ENCODE data around the gene SORBS2.

Gene SORBS2

DNA sequence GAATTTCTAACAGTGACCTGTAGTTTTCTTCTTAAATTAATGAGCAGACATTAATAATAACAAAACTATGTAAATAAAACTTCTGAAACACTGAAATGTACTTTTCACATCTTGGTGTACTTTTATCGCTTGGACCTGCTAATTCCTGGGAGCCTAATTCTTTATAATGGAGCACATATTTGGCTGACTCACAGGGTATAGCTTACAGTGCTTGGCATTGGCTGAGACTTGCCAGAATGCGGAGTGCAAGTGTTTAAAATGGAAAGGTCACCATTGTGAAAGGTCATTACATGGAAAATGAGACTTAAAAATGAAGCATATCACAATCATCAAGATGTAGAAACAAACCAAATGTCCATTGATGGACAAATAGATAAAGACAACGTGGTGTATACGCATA, 139.4 kb downstream of the SORBS2 start:
- no peak for DNase-seq (ENCODE audit: low read depth in 2 of 2)

DNA sequence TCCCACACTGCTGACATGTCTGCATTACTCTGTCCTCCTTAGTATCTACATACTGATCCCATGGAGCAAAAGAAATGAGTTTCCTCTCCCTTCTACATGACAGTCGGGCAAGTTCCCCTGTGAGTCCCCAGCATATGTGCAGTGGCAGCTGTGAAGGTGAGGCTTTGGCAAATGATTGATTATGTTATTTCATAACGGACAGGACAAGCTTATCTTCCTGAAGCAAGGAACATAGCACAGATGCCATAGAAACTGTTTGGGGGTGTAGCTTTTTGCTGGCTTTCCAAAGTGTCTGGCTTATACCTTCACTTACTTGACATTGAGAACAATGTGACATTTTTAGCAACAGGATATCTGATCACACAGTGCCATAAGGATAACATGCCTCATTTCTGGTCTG, 139.8 kb downstream of the SORBS2 start:
- DNase-seq (ENCODE audit: low read depth in 2 of 2): no peak

DNA sequence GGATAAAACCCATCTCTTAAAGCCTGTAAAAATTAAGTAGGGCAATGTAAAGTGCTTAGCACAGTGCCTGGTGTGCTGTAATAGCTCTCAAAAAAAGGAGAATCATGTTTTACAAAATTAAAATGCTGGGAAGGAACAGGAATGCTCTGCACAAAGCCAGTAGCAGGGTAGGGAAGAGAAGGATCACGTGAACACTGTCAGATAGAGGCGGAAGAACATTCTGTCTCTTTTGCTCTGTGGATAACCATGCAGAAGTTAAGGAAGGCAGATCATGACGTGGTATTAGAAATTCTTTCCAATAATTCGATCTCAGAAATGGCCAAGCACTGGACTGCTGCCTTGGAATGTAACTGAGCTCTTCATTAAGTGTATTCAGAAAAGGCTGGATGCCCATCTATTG, 140.5 kb downstream of the SORBS2 start:
- no peak for DNase-seq (ENCODE audit: low read depth in 2 of 2)

DNA sequence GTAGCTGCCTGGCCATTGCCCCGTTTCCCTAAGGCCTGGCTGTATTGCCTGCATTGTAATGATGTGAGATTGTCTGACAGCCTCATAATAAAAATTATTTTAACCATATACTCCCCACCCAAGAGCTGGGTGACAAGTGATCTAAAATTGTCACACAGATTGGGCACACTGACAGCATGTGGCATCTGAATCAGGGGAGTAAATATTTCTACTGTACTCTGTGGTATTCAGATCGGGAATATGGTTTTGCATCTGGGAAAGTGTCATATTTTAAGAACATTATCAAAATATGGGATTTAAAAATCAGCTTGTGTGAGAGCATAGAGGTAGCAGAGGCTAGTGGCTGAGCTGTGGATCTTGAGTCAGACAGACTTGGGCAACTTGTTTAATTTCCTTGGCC, 140.9 kb downstream of the SORBS2 start:
- no peak for DNase-seq (ENCODE audit: low read depth in 2 of 2)

DNA sequence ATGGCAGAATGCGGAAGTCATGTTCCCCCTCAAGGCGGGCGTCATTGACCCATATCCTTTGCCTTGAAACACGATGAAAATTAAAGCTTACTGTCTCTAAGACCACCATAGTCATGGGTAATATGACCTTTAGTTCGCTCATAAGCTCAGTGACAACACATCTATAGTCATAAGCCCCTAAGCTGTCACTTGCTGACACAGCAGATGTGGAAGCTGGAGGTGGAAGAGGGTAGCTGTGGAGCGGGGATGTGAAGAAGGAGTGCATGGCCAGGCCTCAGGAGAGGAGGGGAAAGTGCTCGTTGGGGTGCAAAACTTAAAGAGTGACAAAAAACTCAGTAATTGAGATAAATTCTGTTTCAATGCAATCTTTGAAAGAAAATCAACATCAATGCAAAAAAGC, 142.7 kb downstream of the SORBS2 start:
- no peak for DNase-seq (ENCODE audit: low read depth in 2 of 2)

DNA sequence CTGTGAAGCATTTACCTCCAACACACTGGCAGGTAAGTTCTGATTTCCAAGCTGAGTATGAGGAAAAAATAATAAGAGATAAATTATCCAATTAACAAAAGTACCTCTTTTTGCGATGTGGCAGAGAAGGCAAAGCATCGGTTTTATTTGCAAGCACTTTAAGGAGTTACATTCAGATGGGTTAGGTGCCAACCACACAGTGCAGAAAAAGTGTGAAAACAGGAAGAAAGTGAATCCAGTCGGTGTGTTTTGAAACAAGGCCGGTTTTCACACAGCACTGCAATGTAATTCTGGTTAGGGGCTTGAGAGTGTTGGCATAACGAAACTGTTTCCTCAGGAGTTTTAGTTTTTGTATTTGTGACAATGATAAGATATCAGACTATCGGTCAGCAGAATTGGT, 145.8 kb downstream of the SORBS2 start:
- no peak for DNase-seq (ENCODE audit: low read depth in 2 of 2)

DNA sequence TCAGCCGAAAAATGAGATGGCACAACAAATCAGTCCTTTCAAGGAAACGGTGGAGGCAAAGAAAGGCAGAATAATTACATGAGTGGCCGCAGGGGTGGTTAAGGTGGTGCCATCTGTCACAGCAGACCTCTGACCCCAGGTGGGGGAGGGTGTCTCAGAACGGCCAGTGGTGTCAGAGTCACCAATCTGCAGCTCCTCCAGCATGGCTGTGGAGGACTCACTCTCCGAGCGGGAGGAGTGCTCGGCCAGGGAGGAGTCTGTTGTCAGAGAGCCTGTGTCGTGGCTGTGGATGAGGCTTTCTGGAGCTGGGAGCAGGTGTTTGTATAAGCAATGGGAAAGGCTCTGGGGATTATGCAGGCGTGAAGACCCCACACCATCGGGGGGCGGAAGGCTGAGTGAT, 146.3 kb downstream of the SORBS2 start:
- no peak for DNase-seq (ENCODE audit: low read depth in 2 of 2)

DNA sequence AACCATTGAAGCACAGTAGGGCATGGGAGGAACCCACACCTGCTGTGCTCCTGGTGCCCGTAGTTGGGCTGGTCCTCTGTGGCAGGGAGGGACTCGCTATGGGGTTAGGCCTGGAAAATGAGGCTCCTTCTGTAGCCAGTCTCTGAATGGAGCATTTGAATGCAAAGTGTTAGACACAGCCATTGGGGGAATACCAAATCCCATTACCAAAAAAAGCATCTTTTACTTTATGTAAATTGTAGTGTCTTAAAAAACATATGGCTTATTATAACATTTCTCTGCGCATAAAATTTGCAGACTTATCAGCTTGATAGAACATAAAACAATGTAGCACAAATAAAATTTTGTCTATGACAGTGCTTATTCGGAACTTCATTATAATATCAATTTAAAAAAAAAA, 147.5 kb downstream of the SORBS2 start:
- DNase-seq (ENCODE audit: low read depth in 2 of 2): no peak

DNA sequence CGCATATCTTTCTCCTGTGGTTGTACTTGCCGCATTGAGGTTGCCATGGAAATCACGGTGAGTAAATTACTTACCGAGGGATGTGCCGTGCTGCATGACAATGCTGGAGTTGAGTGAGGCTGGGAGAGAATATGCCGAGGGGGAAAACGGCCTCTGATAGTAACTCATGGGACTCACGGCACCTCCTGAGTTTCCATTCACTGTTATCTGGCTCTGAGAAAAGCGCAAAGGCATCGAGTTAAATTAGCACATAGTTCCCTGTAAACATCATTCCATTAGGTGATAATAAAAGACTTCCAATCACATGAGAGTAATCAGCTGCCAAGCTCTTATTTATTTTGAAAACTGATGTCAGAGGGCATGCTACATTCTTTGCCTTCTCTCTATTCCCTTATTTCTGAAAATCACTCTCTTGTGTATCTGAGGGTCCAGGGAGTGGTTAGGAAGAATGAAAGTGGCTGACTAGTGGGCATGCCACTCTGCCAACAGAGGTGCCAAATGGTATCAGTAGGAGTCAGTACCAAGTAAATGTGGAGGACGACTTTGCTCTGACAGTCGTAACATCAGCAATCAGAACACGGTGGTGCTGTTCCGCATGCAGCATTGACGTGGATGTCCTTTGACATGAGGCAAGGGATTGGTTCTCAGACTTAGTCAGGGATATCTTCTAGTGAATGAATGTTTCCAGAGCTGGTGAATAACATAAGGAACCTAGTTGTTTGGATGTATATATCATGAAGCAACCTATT, 149.8 kb downstream of the SORBS2 start:
- no peak for DNase-seq (ENCODE audit: low read depth in 2 of 2)

DNA sequence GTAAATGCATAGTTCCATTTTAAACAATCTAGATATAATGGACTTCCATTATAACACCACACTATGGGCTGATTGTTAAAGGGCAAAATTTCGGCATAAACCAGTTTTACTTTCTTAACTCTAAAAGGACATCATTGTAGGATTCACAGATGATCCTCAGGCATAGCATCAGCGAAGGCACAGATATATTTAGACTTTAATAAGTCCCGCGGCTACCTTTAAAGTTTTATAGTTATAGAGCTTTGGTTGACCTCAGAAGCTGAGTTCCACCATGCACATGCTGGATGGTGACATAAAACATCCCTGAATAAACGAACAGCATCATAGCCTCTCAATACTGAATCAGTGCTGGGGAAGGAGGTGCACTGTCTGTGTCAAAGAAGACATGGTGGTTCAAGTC, 151.7 kb downstream of the SORBS2 start:
- DNase-seq (ENCODE audit: low read depth in 2 of 2): no peak

DNA sequence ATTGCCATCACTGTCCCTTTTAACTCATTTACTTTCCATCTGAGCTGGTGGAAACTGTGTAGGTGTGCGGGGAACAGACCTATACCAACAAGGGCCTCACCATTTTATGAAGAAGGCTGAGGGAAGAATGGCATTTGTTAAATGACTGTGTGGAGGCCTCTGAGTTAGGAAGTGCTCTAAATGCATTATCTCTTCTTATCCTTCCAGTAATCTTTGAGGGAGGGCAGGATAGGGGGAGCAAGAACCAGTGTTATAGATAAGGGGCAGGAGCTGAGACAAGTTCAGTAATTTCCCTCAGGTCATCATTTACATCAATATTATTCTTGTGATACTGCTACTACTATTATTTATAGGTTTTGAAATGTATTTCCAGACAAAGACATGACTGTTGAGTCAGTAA, 154.3 kb downstream of the SORBS2 start:
- no peak for DNase-seq (ENCODE audit: low read depth in 2 of 2)

DNA sequence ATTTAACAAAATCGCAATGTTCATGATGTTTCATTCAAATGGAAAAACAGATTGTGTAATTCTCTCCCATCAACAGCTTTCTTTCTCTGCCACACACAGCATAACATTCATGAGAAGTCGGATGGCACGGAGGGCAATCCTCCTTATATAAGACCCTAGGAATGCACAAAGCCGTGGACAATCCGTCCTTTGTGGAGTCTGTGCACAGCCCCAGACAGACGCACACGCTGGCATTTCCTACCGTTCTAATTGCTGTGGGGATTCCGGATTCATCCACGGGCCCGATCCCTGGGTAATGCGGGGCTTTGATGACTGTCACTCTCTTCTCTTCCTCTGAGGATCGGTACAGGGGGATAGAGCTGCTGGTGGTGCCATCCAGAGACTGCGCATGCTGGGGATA, 154.8 kb downstream of the SORBS2 start:
- DNase-seq (ENCODE audit: low read depth in 2 of 2): no peak

DNA sequence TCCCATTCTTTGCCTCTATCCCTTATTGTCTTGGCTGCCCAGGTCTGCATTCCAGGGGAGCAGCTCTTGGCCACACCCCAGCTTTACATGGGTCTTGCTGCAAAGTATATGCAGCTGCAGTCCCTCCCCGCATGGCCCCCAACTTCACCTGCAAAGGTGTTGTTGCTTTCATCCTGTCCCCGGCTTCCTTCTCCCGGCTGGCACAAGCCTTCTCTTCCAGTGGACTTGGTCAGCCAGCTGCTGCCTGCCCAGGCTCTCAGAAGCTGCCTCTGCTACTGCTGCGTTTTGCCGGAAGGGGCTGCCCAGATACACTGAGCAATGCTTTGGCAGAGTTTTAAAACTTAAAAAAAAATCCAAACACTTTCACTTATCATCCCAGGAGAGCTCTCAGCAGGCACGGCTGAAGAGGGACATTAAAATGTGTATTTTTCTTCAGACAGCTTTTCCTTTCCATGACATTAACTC, 155.5 kb downstream of the SORBS2 start:
- no peak for DNase-seq (ENCODE audit: low read depth in 2 of 2)

DNA sequence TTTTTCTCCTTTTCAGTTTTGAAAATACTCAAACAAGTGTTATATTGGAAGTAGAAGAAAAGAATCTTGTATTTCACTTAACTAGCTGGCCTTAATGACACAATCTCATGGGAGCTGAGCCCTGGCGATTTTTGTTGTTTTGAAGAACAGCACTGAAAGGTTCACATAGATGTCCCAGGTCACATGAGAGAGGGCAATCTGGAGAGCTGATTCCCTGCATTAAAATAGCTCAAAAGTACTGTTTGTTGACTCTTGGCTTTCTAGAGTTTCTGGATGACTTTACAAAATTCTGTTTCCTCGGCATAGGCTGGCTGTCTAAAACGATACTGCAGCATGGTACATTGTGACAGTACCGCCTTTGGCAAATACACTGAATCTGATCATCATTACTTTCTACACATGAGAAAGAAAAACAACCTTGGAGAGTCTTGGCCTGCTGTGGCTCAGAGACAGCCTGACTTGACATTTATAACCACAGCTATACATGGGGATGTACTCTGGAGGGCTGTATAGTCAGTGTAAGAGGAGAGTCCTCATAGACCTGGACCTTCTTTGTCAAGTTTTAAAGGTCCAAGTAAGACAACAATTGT, 156.9 kb downstream of the SORBS2 start:
- DNase-seq (ENCODE audit: low read depth in 2 of 2): no peak

DNA sequence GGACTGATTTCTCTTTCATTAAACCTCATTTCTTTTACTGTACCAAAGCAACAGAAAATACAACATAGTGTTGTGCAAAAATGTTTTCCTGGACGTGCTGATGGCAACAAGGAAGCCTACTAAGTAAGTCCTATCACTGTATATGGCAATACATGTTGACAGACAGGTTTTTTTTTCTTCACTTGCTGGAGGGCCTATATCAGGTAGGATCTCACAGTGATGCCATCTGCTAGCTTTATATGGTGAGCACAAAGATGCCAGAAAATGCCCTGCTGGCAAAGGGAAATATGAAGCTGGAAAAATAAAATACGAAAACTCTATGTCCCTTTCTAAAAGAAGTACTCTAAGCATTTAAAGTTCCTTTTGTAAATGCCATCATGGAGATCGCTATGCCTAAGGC, 157.7 kb downstream of the SORBS2 start:
- DNase-seq (ENCODE audit: low read depth in 2 of 2): no peak

DNA sequence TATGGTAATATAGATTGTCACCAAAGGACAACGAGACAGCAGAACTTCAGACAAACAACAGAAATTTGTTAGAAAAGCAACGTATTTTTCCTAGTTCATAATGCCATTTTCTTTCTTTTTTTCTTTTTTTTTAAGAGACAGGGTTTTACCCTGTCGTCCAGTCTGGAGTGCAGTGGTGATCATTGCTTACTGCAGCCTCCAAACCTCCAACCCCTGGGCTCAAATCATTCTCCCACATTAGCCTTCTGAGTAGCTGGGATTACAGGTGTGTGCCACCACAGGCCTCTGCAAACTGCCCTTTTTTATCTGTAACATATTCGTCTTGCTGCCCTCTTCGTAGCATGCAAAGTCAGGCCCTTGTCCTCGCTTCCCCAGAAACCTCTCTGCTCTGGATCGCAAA, 160.1 kb downstream of the SORBS2 start:
- DNase-seq (ENCODE audit: low read depth in 2 of 2): no peak

DNA sequence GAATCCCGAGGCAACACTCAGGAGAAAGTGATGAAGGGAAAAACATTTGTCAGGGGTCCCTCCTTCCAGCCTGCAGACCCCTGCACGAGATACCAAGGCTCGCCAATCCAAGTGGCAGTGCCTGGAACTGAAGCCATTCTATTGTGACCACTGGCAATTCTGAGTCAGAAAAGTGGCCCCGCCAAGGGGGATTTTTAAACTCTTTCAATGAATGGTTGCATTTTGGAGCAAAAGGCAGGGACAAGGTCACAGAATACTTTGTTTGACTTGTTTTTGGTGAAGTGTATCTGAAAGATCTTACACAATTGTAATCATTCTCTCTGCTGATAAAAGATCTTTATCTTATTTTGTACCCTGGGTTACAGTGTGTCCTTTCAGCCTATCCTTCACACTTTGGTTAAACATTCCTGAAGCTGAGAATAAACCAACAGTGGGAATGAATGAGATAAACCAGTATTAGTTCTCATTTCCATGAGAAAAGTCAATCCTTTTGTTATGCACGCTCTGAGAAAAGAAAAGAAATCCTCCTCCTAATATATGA, 160.8 kb downstream of the SORBS2 start:
- no peak for DNase-seq (ENCODE audit: low read depth in 2 of 2)

DNA sequence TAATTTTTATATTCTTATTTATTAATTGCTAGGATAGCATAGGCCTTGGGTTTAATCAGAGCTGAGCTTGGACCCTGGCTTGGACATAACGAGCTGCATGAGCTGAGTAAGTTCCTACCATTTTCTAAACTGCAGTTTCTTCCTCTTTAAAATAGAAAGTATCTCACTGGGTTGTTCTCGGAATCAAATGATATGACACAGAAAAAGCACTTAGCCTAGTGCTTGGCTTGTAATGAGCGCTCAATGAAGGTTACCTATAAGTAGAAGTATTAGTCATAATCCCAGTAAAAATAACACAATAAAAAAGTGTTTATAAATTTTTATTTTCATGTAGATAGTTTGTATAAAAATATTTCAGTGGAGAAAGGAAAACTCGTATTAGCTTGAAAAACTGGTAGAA, 163.4 kb downstream of the SORBS2 start:
- no peak for DNase-seq (ENCODE audit: low read depth in 2 of 2)

DNA sequence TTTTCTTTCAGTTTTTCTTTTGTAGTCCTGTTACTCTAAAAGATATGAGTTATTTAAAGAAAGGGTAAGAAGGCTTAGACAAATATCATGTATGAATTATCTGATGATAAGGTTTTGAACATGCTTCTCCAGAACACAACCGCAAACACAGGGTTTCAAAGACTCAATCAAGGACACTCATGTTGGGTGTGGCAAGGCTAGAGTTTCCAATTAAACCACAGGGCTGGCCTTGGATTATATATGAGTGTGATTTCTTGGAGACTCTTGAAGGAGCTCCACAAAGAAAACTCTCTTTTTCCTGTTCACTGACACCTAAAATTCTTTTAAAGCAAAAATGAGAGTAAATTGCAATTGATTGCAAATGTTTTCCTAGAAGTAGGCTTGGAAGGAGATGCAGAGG, 166.6 kb downstream of the SORBS2 start:
- DNase-seq (ENCODE audit: low read depth in 2 of 2): no peak

DNA sequence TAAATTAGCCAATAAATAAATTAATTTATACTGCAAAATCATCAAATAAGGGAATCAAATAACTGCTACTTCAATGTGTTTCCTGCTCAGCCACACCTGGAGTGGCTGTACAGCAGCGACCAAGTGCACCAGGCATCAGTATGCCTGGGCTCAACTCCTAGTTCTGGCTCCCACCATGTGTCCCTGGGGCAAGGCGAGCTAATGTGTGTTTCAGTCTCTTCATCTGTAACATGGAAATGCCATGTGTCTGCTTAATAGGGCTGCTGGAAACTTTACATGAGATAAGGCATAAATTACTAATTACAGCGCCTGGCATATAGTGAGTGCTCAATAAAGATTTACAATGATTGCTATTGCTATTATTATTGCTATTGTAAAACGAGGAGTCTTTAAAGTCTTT, 167.6 kb downstream of the SORBS2 start:
- no peak for DNase-seq (ENCODE audit: low read depth in 2 of 2)

DNA sequence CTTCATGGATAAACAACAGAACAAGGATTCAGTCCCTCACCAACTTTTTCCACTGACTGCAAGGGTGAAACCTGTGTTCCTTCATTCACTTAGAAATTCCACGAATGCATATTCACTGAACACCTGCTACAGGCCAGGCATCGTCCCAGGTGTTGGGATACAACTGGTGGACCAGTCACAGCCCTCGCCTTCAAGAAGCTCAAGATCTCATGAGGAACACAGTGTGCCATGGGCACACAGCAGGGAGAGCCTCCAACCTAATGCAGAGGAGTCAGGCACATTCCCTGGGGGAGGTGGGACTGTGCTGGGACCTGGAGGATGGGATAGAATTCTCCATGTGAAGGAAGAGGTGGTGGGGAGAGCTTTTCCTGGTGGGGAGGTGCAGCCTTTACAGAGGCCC, 169.1 kb downstream of the SORBS2 start:
- no peak for DNase-seq (ENCODE audit: low read depth in 2 of 2)

DNA sequence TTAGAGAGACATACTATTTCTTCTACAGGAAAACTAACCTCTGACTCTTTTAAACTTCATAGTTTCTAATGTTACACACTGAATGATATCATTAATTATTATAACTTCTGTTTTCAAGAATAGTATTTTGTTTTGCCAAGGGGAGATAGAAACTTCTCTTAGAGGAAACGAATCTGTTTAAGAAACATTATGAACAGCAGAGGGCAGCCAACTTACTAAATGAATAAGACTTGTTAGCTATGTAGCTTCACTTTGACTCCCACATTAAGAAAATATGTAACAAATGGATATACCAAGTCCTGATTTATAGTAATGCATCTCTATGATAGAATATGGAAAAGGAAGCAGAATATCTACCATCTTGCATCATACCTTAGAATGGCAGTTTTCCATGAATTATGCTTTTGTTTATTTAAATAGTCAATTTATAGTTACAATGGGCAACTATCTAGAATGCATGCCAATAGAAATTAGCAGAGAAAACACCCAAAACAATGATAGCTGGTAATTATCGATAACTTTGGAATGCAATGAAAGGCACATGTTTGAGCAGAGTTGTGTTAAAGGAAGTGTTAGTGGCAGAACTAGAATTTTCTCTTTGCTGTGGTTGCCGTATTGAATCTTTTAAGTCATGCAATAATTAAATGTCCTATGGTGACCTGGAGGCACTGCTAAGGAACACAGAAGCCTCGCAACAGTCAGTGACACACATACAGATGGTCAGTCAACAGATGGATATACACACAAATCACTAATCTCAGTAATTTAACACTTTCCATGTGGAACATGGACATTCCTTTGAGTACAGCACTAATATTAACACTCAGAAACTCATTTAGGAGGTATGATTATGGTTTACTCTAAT, 171.0 kb downstream of the SORBS2 start:
- DNase-seq (ENCODE audit: low read depth in 2 of 2): no peak

Measured in stimulated activated CD8-positive, alpha-beta memory T cell treated with anti-CD3 and anti-CD28 coated beads, Interleukin-15, amount 100 ng/mL, for 48 hours (primary cell).